GM12878 (cell line): ENCODE data around the gene CDCA5. TPM values are rescaled to one million over a fixed set of nuclear protein-coding genes. Genes with fewer than 3 reads are reported as not detected.

Experiments used
- ATF2 ChIP-seq: IDR thresholded peaks from 2 replicates; pipeline ENCODE4 v1.6.1; 2012; ENCODE audit warnings: low read length, inconsistent platforms
- BHLHE40 ChIP-seq, 2 experiments: fragments of 450-650 bp in 1 of 2; IDR thresholded peaks; 2 replicates each; pipeline ENCODE4 v1.6.1; 2011 to 2017; ENCODE audit warnings: low read depth in 2 of 2, borderline replicate concordance in 1 of 2, improper control_type of control experiment in 1 of 2, low read length in 1 of 2, mild to moderate bottlenecking in 1 of 2
- CEBPB ChIP-seq, 2 experiments: fragments of 150-350 bp in 1 of 2; IDR thresholded peaks; 2 replicates each; pipeline ENCODE4 v1.6.1; 2012 to 2014; ENCODE audit warnings: low read depth in 2 of 2, low read length in 2 of 2, borderline replicate concordance in 1 of 2, inconsistent platforms in 1 of 2
- CHD1 ChIP-seq: IDR thresholded peaks from 2 replicates; pipeline ENCODE4 v1.6.1; 2012; ENCODE audit warnings: low read depth, low read length, improper control_type of control experiment
- CREB1 ChIP-seq: IDR thresholded peaks from 2 replicates; pipeline ENCODE4 v1.6.1; 2012; ENCODE audit warnings: low read depth, mild to moderate bottlenecking, inconsistent platforms
- E2F4 ChIP-seq: IDR thresholded peaks from 2 replicates; pipeline ENCODE4 v1.6.1; 2012; ENCODE audit warnings: low read depth, low read length, improper control_type of control experiment
- ELK1 ChIP-seq: IDR thresholded peaks from 2 replicates; pipeline ENCODE4 v1.6.1; 2012; ENCODE audit warnings: low read depth, low read length, improper control_type of control experiment
- GABPA ChIP-seq: IDR thresholded peaks from 2 replicates; pipeline ENCODE4 v1.6.1; 2014; ENCODE audit warnings: antibody characterized with exemption, low read depth, mild to moderate bottlenecking, inconsistent platforms
- HCFC1 ChIP-seq: fragments of 150-350 bp; IDR thresholded peaks from 2 replicates; pipeline ENCODE4 v1.6.1; 2014; ENCODE audit warnings: low read length
- MTA2 ChIP-seq: fragments of 450-650 bp; IDR thresholded peaks from 2 replicates; pipeline ENCODE4 v1.6.1; 2016; ENCODE audit warnings: low read depth, mild to moderate bottlenecking, moderate library complexity
- NFXL1 ChIP-seq: fragments of 450-650 bp; IDR thresholded peaks from 2 replicates; pipeline ENCODE4 v1.6.1; 2017; ENCODE audit warnings: antibody characterized with exemption, mild to moderate bottlenecking, borderline replicate concordance
- NRF1 ChIP-seq: conservative IDR thresholded peaks from 2 replicates; pipeline ENCODE4 v1.6.1; 2011; ENCODE audit warnings: mild to moderate bottlenecking, low read depth, low read length, improper control_type of control experiment
- POU2F2 ChIP-seq: IDR thresholded peaks from 3 replicates; pipeline ENCODE4 v1.6.1; 2011; ENCODE audit warnings: low read depth, mild to moderate bottlenecking, low read length, borderline replicate concordance
- PRDM15 ChIP-seq: fragments of 450-650 bp; formaldehyde crosslinking; IDR thresholded peaks from 2 replicates; pipeline ENCODE4 v1.4.0; 2020; ENCODE audit warnings: mild to moderate bottlenecking, moderate library complexity
- RAD21 ChIP-seq: IDR thresholded peaks from 2 replicates; pipeline ENCODE4 v1.6.1; 2011; ENCODE audit warnings: mild to moderate bottlenecking, low read depth, low read length, moderate library complexity; ENCODE audit not compliant: insufficient read depth
- RB1 ChIP-seq: fragments of 450-650 bp; formaldehyde crosslinking; IDR thresholded peaks from 2 replicates; pipeline ENCODE4 v1.6.1; 2017; ENCODE audit warnings: mild to moderate bottlenecking, borderline replicate concordance
- RELB ChIP-seq: fragments of 450-650 bp; IDR thresholded peaks from 2 replicates; pipeline ENCODE4 v1.6.1; 2017; ENCODE audit warnings: low read depth, mild to moderate bottlenecking, moderate library complexity
- SMAD5 ChIP-seq: IDR thresholded peaks from 2 replicates; pipeline ENCODE4 v1.6.1; 2016; ENCODE audit warnings: antibody characterized with exemption, low read depth
- SMC3 ChIP-seq: IDR thresholded peaks from 2 replicates; pipeline ENCODE4 v1.6.1; 2011; ENCODE audit warnings: low read length, improper control_type of control experiment, borderline replicate concordance
- STAT1 ChIP-seq: fragments of 450-650 bp; conservative IDR thresholded peaks from 2 replicates; pipeline ENCODE4 v1.6.1; 2014; ENCODE audit warnings: antibody characterized with exemption, mild to moderate bottlenecking
- ZBED1 ChIP-seq: IDR thresholded peaks from 2 replicates; pipeline ENCODE4 v1.6.1; 2016; ENCODE audit warnings: borderline replicate concordance
- polyA plus RNA-seq, 11 experiments: library from polyadenylated mRNA; depleted of rRNA in 4 of 11; unstranded in 6 of 11; stranded (reverse) in 5 of 11; fragments of >200 nt; fragmentation: Nextera tagmentation in 4 of 11; fragmentation: Illumina TruSeq in 1 of 11; extraction: Ambion mirVana in 4 of 11; extraction: Trizol in 1 of 11; gene quantifications; 1 replicate in 1 of 11; 2 replicates in 10 of 11; pipeline versions ENCODE4 v1.2.1 to v1.2.3, GENCODE V29; 2011 to 2016; ENCODE audit warnings: inconsistent platforms in 2 of 11, missing spikeins in 2 of 11, low read depth in 1 of 11
- total RNA-seq, 4 experiments: library from RNA; depleted of rRNA in 3 of 4; stranded (reverse); fragments of >200 nt in 3 of 4; fragmentation: Illumina TruSeq in 1 of 4; extraction: Trizol in 1 of 4; gene quantifications; 2 replicates each; pipeline versions ENCODE4 v1.2.1 to v1.2.3, GENCODE V29; 2013 to 2021

CDCA5 gene
- total and polyA plus RNA-seq, 10 of the 15 experiments (the other 5 are each of a cell fraction or from before 2014, with no cell fraction given) = 21.2 to 107 (median 64.9) TPM

GRCh38 chr11:65071907-65072630 is 11.8 kb downstream of the CDCA5 start (continued):
- TF ChIP-seq BHLHE40 (IDR thresholded peaks at IDR 0.05; ENCODE audit: borderline replicate concordance in 1 of 2, low read depth in 2 of 2, low read length in 1 of 2) = no peak
- no peak for TF ChIP-seq MTA2
- no peak for TF ChIP-seq E2F4
- TF ChIP-seq GABPA = no peak
- TF ChIP-seq RAD21 = no peak
- no peak for TF ChIP-seq RELB
- no peak for TF ChIP-seq ATF2
- no peak for TF ChIP-seq SMAD5
- TF ChIP-seq HCFC1 = no peak
- TF ChIP-seq CREB1 = peak; percentile 31; the same call in 1 of the 2 replicates
- no peak for TF ChIP-seq CEBPB (IDR thresholded peaks at IDR 0.05; ENCODE audit: borderline replicate concordance in 1 of 2, low read depth in 2 of 2, low read length in 2 of 2)
- TF ChIP-seq PRDM15 (CRISPR knock-in tag) = no peak
- TF ChIP-seq SMC3 = no peak
- no peak for TF ChIP-seq STAT1
- TF ChIP-seq ZBED1 = no peak
- TF ChIP-seq NFXL1 = no peak
- no peak for TF ChIP-seq ELK1
- TF ChIP-seq RB1 = no peak
- peak; percentile 92; the same call in 2 of the 3 replicates for TF ChIP-seq POU2F2
- TF ChIP-seq NRF1 = no peak
- TF ChIP-seq CHD1 = no peak
